Measurements from ENCODE around the gene OR9Q1. TPM values are rescaled to one million over a fixed set of nuclear protein-coding genes. Genes with fewer than 3 reads are reported as not detected.

The OR9Q1 gene
- total and polyA plus RNA-seq, 2 of the 4 experiments (the other 2 are of a cell fraction) = not detected

DNA sequence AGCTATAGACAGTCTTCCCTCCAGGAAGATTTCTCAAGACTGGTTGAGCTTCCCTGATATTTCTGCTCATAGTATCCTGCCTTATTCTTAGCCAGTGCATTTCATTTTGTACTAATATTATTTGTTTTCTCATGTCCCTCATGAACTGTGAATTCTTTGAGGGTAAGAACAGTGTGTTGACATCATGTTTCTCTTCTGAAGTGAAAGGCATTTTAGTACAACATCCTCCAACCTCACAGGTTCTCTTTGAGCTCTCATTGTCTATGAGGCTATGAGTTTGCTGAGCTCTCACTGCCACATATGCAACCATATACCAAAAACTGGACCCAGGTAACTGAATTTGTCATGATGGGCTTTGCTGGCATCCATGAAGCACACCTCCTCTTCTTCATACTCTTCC is 7.0 kb downstream of the OR9Q1 start, which contains the start of gene OR6Q1:
TSS of gene OR6Q1 (plus strand) at position 301 of the 400 bp plus-strand sequence. CDS start at position 301, 0 bp downstream.
- Histone ChIP-seq H2BK20ac (ENCODE audit: low read depth, low read length) (peak within 1 kb of the TSS; percentile 92), H3K4me1 (ENCODE audit: control insufficient read depth, insufficient read depth, low read length) (peaks cover 17% of the 10 kb centered on the region), H3K4me3 (ENCODE audit: insufficient read depth, low read depth, low read length) (no peak within 1 kb of the TSS), H3K79me1 (ENCODE audit: low read depth in 1 of 2, low read length in 2 of 2) (no peaks in the 10 kb centered on the region), H3K9ac (ENCODE audit: low read depth, low read length) (peak within 1 kb of the TSS; percentile 33), H3K18ac (ENCODE audit: low read depth, low read length) (peak within 1 kb of the TSS; percentile 96), H4K20me1 (ENCODE audit: insufficient read depth, low read length) (no peaks in the 10 kb centered on the region), H2AK5ac (ENCODE audit: low read depth, low read length) (peak within 1 kb of the TSS; percentile 88), H4K91ac (ENCODE audit: insufficient read depth, low read depth, low read length) (peak within 1 kb of the TSS; percentile 94), H3K14ac (replicated peaks; ENCODE audit: low read depth, low read length) (peak within 1 kb of the TSS; percentile 74), H3K23ac (ENCODE audit: low read depth, low read length) (peak within 1 kb of the TSS; percentile 82; the same call in 1 of the 2 replicates), H3K27me3 (ENCODE audit: control insufficient read depth, insufficient read depth, low read length) (no peaks in the 10 kb centered on the region), H3K9me3 (ENCODE audit: control insufficient read depth, insufficient read depth, low read length) (no peaks in the 10 kb centered on the region), H4K8ac (ENCODE audit: low read depth in 2 of 2, low read length in 2 of 2) (peak within 1 kb of the TSS; percentile 73 to 96), H3K27ac (ENCODE audit: insufficient read depth, low read length) (peak within 1 kb of the TSS; percentile 96), H4K5ac (ENCODE audit: low read depth, low read length) (peak within 1 kb of the TSS; percentile 97), H2BK120ac (ENCODE audit: low read depth, low read length) (peak within 1 kb of the TSS; percentile 89), H2BK5ac (ENCODE audit: low read depth, low read length, poor library complexity, severe bottlenecking) (peak within 1 kb of the TSS; percentile 99), H3K56ac (ENCODE audit: extremely low read depth, insufficient read depth, low read length) (no peak within 1 kb of the TSS), H2AFZ (replicated peaks; ENCODE audit: low read length, poor library complexity) (no peak within 1 kb of the TSS), H3K9me1 (ENCODE audit: insufficient read depth, low read length) (peaks cover 17% of the 10 kb centered on the region), H3K4me2 (ENCODE audit: low read depth, low read length) (no peak within 1 kb of the TSS), H3K36me3 (ENCODE audit: control insufficient read depth, insufficient read depth, low read length) (no peaks in the 10 kb centered on the region), H2BK15ac (ENCODE audit: low read depth, low read length) (peak within 1 kb of the TSS; percentile 55; the same call in 2 of the 3 replicates), H3K4ac (ENCODE audit: low read depth, low read length) (peak within 1 kb of the TSS; percentile 85), H2AK9ac (replicated peaks; ENCODE audit: low read depth, low read length, poor library complexity) (no peak within 1 kb of the TSS)
- dilution Hi-C loops (cut with HindIII; ENCODE audit: low sequenced_read_pairs, unreplicated experiment) (no loop called here), intact Hi-C loops (cut with micrococcal nuclease) (no loop called here), in situ Hi-C loops (cut with MboI; ENCODE audit: low sequenced_read_pairs) (no loop called here)
- ATAC-seq (ENCODE audit: low read depth) (no peak), DNase-seq (no peak)
- TF ChIP-seq BHLHE40 (IDR thresholded peaks at IDR 0.05; ENCODE audit: low read depth, low read length) = no peak
- no peak for TF ChIP-seq FOS (IDR thresholded peaks at IDR 0.05; ENCODE audit: low read depth, low read length)
- TF ChIP-seq, protein P1, sequence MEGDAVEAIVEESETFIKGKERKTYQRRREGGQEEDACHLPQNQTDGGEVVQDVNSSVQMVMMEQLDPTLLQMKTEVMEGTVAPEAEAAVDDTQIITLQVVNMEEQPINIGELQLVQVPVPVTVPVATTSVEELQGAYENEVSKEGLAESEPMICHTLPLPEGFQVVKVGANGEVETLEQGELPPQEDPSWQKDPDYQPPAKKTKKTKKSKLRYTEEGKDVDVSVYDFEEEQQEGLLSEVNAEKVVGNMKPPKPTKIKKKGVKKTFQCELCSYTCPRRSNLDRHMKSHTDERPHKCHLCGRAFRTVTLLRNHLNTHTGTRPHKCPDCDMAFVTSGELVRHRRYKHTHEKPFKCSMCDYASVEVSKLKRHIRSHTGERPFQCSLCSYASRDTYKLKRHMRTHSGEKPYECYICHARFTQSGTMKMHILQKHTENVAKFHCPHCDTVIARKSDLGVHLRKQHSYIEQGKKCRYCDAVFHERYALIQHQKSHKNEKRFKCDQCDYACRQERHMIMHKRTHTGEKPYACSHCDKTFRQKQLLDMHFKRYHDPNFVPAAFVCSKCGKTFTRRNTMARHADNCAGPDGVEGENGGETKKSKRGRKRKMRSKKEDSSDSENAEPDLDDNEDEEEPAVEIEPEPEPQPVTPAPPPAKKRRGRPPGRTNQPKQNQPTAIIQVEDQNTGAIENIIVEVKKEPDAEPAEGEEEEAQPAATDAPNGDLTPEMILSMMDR (conservative IDR thresholded peaks at IDR 0.05; ENCODE audit: low read depth, low read length) = no peak
- TF ChIP-seq CEBPB (IDR thresholded peaks at IDR 0.05; ENCODE audit: low read depth, low read length) = no peak
- no peak for TF ChIP-seq CHD1 (IDR thresholded peaks at IDR 0.05; ENCODE audit: low read depth, low read length)
- TF ChIP-seq, protein P2, sequence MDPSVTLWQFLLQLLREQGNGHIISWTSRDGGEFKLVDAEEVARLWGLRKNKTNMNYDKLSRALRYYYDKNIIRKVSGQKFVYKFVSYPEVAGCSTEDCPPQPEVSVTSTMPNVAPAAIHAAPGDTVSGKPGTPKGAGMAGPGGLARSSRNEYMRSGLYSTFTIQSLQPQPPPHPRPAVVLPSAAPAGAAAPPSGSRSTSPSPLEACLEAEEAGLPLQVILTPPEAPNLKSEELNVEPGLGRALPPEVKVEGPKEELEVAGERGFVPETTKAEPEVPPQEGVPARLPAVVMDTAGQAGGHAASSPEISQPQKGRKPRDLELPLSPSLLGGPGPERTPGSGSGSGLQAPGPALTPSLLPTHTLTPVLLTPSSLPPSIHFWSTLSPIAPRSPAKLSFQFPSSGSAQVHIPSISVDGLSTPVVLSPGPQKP (IDR thresholded peaks at IDR 0.05; ENCODE audit: borderline replicate concordance, low read depth, low read length) = no peak
- no peak for TF ChIP-seq NFE2L2 (IDR thresholded peaks at IDR 0.05; ENCODE audit: low read depth, low read length)
- TF ChIP-seq POLR2A (IDR thresholded peaks at IDR 0.05; ENCODE audit: low read depth, low read length) = no peak
- TF ChIP-seq RFX5 (IDR thresholded peaks at IDR 0.05; ENCODE audit: low read depth, low read length) = no peak
- TF ChIP-seq MAFK (IDR thresholded peaks at IDR 0.05; ENCODE audit: low read depth, low read length) = no peak
- no peak for TF ChIP-seq MAZ (IDR thresholded peaks at IDR 0.05; ENCODE audit: borderline replicate concordance, low read depth, low read length)
- TF ChIP-seq SMC3 (IDR thresholded peaks at IDR 0.05; ENCODE audit: low read depth, low read length) = no peak
- TF ChIP-seq RAD21 (IDR thresholded peaks at IDR 0.05; ENCODE audit: low read length) = no peak
- TF ChIP-seq MXI1 (IDR thresholded peaks at IDR 0.05; ENCODE audit: borderline replicate concordance, low read depth, low read length) = no peak
- TF ChIP-seq, protein P3, sequence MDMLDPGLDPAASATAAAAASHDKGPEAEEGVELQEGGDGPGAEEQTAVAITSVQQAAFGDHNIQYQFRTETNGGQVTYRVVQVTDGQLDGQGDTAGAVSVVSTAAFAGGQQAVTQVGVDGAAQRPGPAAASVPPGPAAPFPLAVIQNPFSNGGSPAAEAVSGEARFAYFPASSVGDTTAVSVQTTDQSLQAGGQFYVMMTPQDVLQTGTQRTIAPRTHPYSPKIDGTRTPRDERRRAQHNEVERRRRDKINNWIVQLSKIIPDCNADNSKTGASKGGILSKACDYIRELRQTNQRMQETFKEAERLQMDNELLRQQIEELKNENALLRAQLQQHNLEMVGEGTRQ (IDR thresholded peaks at IDR 0.05; ENCODE audit: low read depth, low read length) = no peak
- no peak for TF ChIP-seq RCOR1 (IDR thresholded peaks at IDR 0.05; ENCODE audit: insufficient replicate concordance, low read length)
- ChIA-PET CTCF (interaction anchor here (3.2 kb wide), 1 partner anchor 30 kb away, joined by 11 read pairs; no protein-coding TSS in a partner anchor), POLR2A (ENCODE audit: unreplicated experiment) (no interaction called here)
- BruUV-seq (replicated peaks) = no TSS peak
